Smooth muscle cell (in vitro differentiated cells): ENCODE measurements around the gene CHRM4. TPM values are rescaled to one million over a fixed set of nuclear protein-coding genes. Genes with fewer than 3 reads are reported as not detected.

Experiments used
- DNase-seq: peaks from one replicate; lab custom pipeline; 2025; ENCODE audit not compliant: unreplicated experiment; lab: John Stamatoyannopoulos, UW
- H2AFZ ChIP-seq: fragments of 200-600 bp; sonication (generic); 2 replicates; pipeline ENCODE4 v1.6.0; 2016; ENCODE audit warnings: antibody characterized with exemption, low read depth, mild to moderate bottlenecking
- H3F3A ChIP-seq: fragments of 200-600 bp; sonication (generic); 2 replicates; pipeline ENCODE4 v1.6.0; 2017; ENCODE audit warnings: antibody characterized with exemption, low read depth
- H3K27ac ChIP-seq: fragments of 200-600 bp; sonication (generic); 2 replicates; pipeline ENCODE4 v1.5.1; 2016; ENCODE audit warnings: low read depth, mild to moderate bottlenecking
- H3K27me3 ChIP-seq: fragments of 200-600 bp; sonication (generic); 2 replicates; pipeline ENCODE4 v1.6.1; 2016; ENCODE audit warnings: low read depth, mild to moderate bottlenecking
- H3K36me3 ChIP-seq: fragments of 200-600 bp; sonication (generic); 2 replicates; pipeline ENCODE4 v1.5.1; 2016; ENCODE audit warnings: low read depth
- H3K4me1 ChIP-seq: fragments of 200-600 bp; sonication (generic); 2 replicates; pipeline ENCODE4 v1.5.1; 2016; ENCODE audit warnings: low read depth
- H3K4me2 ChIP-seq: fragments of 200-600 bp; sonication (generic); 2 replicates; pipeline ENCODE4 v1.6.0; 2016; ENCODE audit warnings: mild to moderate bottlenecking
- H3K4me3 ChIP-seq: fragments of 200-600 bp; sonication (generic); 2 replicates; pipeline ENCODE4 v1.5.1; 2016; ENCODE audit warnings: mild to moderate bottlenecking
- H3K79me2 ChIP-seq: fragments of 200-600 bp; sonication (generic); 2 replicates; pipeline ENCODE4 v1.6.0; 2016; ENCODE audit warnings: low read depth, mild to moderate bottlenecking
- H3K9ac ChIP-seq: fragments of 200-600 bp; sonication (generic); 2 replicates; pipeline ENCODE4 v1.6.0; 2016; ENCODE audit warnings: low read depth
- H3K9me3 ChIP-seq: fragments of 200-600 bp; sonication (generic); replicated peaks from 2 replicates; pipeline ENCODE4 v1.5.1; 2016; ENCODE audit warnings: low read depth
- H4K20me1 ChIP-seq: fragments of 200-600 bp; sonication (generic); 2 replicates; pipeline ENCODE4 v1.6.0; 2016; ENCODE audit warnings: low read depth
- WGBS: methylation state at CpG from one replicate; pipeline ENCODE4 v1.1.7; 2016; ENCODE audit warnings: low lambda C conversion rate; 5-methylcytosine and 5-hydroxymethylcytosine counted together
- polyA plus RNA-seq: library from polyadenylated mRNA; unstranded; fragments of >200 nt; fragmentation: Nextera tagmentation; extraction: Ambion mirVana; gene quantifications from 2 replicates; pipeline ENCODE4 v1.2.1, GENCODE V29; 2016
- total RNA-seq: library from RNA; depleted of rRNA; stranded (reverse); fragments of >200 nt; gene quantifications from 2 replicates; pipeline ENCODE4 v1.2.3, GENCODE V29; 2014
- TF ChIP-seq, protein P1 (sequence below): fragments of 200-600 bp; sonication (generic); IDR thresholded peaks from 2 replicates; pipeline ENCODE4 v1.5.1; 2017; ENCODE audit warnings: borderline replicate concordance, mild to moderate bottlenecking, antibody characterized with exemption; ENCODE audit not compliant: insufficient read depth, poor library complexity, severe bottlenecking

The CHRM4 gene
- total and polyA plus RNA-seq, 2 experiments from 2014 or later: 4.7 to 20.0 TPM

DNA sequence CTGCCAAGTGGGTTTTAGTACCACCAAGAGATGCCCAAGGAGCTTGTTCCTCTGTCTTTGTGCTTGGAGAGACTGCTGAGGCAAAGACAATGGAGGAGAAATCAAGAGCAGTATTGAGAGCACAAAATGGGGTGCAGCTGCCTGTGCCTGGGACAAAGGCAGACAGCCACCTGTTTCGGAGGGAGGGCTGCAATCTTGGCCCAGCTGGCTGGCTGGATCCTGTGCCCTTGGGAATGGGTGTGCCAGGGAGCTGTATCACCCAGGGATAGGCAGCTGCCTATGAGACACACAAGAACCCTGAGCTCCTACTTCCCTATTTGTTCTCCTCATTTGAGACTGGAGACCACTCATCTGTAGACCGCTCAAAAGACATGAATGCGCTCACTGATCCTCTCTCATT is 23.3 kb upstream of the CHRM4 start:
- H3K4me1 ChIP-seq: peaks cover 21% of the 10 kb centered on the region
- no peak for DNase-seq
- TF ChIP-seq, protein P1, sequence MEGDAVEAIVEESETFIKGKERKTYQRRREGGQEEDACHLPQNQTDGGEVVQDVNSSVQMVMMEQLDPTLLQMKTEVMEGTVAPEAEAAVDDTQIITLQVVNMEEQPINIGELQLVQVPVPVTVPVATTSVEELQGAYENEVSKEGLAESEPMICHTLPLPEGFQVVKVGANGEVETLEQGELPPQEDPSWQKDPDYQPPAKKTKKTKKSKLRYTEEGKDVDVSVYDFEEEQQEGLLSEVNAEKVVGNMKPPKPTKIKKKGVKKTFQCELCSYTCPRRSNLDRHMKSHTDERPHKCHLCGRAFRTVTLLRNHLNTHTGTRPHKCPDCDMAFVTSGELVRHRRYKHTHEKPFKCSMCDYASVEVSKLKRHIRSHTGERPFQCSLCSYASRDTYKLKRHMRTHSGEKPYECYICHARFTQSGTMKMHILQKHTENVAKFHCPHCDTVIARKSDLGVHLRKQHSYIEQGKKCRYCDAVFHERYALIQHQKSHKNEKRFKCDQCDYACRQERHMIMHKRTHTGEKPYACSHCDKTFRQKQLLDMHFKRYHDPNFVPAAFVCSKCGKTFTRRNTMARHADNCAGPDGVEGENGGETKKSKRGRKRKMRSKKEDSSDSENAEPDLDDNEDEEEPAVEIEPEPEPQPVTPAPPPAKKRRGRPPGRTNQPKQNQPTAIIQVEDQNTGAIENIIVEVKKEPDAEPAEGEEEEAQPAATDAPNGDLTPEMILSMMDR: no peak
- no peaks in the 10 kb centered on the region for H3K27me3 ChIP-seq
- H2AFZ ChIP-seq: no peak overlapping the region
- no peaks in the 10 kb centered on the region for H3F3A ChIP-seq
- no peak overlapping the region for H3K27ac ChIP-seq
- peaks cover 8% of the 10 kb centered on the region for H4K20me1 ChIP-seq
- no peak overlapping the region for H3K9ac ChIP-seq
- H3K9me3 ChIP-seq: no peaks in the 10 kb centered on the region
- no peak overlapping the region for H3K4me2 ChIP-seq
- H3K4me3 ChIP-seq: no peak overlapping the region
- 64% methylated on average over 3 of the region's 3 CpGs for WGBS
- H3K36me3 ChIP-seq: no peaks in the 10 kb centered on the region
- no peaks in the 10 kb centered on the region for H3K79me2 ChIP-seq

DNA sequence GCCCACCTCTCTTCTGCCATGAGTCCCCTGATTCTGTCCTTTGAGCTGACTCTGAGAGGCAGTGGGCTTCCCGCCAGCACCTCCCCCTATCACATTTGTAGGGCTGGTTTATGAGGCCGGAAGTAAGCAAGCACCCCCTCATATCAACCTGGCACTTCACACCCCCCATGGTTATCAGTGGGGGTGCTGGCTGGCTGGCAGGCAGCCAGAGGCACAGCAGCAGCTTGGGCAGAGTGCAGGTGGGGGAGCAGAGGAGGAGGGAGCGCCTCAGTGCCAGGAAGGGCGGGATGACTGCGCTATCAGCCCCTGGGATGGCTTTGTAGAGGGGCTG is 22.9 kb upstream of the CHRM4 start:
- no peak overlapping the region for H3K4me2 ChIP-seq
- 96% methylated on average over 5 of the region's 5 CpGs for WGBS
- no peaks in the 10 kb centered on the region for H3K79me2 ChIP-seq

GRCh38 chr11:46413760-46414465 is 22.3 kb upstream of the CHRM4 start:
- TF ChIP-seq, protein P1: no peak
- Histone ChIP-seq H3K27ac (no peak overlapping the region), H4K20me1 (peaks cover 4% of the 10 kb centered on the region), H3K4me3 (no peak overlapping the region), H2AFZ (no peak overlapping the region), H3K9ac (no peak overlapping the region), H3K9me3 (no peaks in the 10 kb centered on the region), H3K4me1 (peaks cover 21% of the 10 kb centered on the region), H3K36me3 (no peaks in the 10 kb centered on the region), H3K27me3 (no peaks in the 10 kb centered on the region), H3K79me2 (no peaks in the 10 kb centered on the region), H3F3A (no peaks in the 10 kb centered on the region), H3K4me2 (no peak overlapping the region)
- DNase-seq: no peak
- 98% methylated on average over 9 of the region's 9 CpGs for WGBS

More for the DNA sequence above, 22.9 kb upstream of the CHRM4 start:
- Histone ChIP-seq H3K36me3 (no peaks in the 10 kb centered on the region), H3K4me1 (peaks cover 21% of the 10 kb centered on the region), H3K27ac (no peak overlapping the region), H3F3A (no peaks in the 10 kb centered on the region), H3K27me3 (no peaks in the 10 kb centered on the region), H4K20me1 (peaks cover 6% of the 10 kb centered on the region), H3K9me3 (no peaks in the 10 kb centered on the region), H3K4me3 (no peak overlapping the region), H2AFZ (no peak overlapping the region), H3K9ac (no peak overlapping the region)
- no peak for DNase-seq
- TF ChIP-seq, protein P1: no peak

DNA sequence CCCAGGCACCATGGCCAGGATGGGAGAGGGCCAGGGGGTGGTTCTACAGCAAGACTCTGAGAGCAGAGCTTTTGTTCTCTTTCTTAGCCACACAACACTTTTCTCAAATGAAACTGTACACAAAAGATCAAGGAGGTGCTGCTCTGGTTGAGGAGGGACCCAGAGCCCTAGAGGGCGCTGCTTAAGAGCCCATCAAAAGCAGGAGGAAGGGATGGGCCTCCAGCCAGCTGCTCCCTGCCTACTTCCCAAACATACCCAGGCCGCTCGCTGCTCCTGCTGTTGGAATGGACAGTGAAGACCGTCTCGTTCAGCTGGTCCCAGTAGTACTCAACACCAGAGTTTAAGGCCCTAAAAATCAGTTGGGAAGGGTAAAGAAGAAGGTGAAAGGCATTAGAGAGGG is 18.4 kb upstream of the CHRM4 start:
- Histone ChIP-seq H3K36me3 (peaks cover 4% of the 10 kb centered on the region), H2AFZ (no peak overlapping the region), H3K4me2 (no peak overlapping the region), H3K9ac (no peak overlapping the region), H3K9me3 (no peaks in the 10 kb centered on the region), H3K79me2 (no peaks in the 10 kb centered on the region), H4K20me1 (no peaks in the 10 kb centered on the region), H3K27ac (no peak overlapping the region), H3K4me1 (no peaks in the 10 kb centered on the region), H3K4me3 (no peak overlapping the region), H3K27me3 (no peaks in the 10 kb centered on the region), H3F3A (no peaks in the 10 kb centered on the region)
- no peak for DNase-seq
- 85% methylated on average over 5 of the region's 5 CpGs for WGBS
- TF ChIP-seq, protein P1: peak; percentile 3
